Pons (tissue), 1 donor: ENCODE results near the gene SUSD4.
"Not testable (repeated sequence)": the region's sequence is repeated elsewhere in the genome, so short reads cannot be mapped to it uniquely, and the experiment has no call there.

Experiments used
- DNase-seq: peaks from one replicate; pipeline ENCODE4 v3.0.0-alpha.2; 2016; ENCODE audit warnings: low spot score

Gene SUSD4

GRCh38 chr1:223363856-223364684 lies at the start of gene SUSD4:
SUSD4 (minus strand) TSS chr1:223364176; CDS start chr1:223363425, 751 bp downstream.
- peak; percentile 26 for DNase-seq

GRCh38 chr1:223413216-223413615 lies 49.2 kb upstream of the SUSD4 start:
- DNase-seq = no peak

GRCh38 chr1:223411710-223412109 lies 47.7 kb upstream of the SUSD4 start:
- DNase-seq = no peak

GRCh38 chr1:223411309-223411708 lies 47.3 kb upstream of the SUSD4 start:
- no peak for DNase-seq

- DNase-seq = no peak
Observed at GRCh38 chr1:223410036-223410435, 46.1 kb upstream of the SUSD4 start.

GRCh38 chr1:223405507-223405906 lies 41.5 kb upstream of the SUSD4 start:
- DNase-seq = no peak

GRCh38 chr1:223403184-223403815 lies 39.3 kb upstream of the SUSD4 start:
- no peak for DNase-seq

GRCh38 chr1:223402790-223403142 lies 38.8 kb upstream of the SUSD4 start:
- no peak for DNase-seq

- DNase-seq = no peak
Observed at GRCh38 chr1:223401873-223402789, 38.2 kb upstream of the SUSD4 start.

- not testable (repeated sequence) for DNase-seq
Observed at GRCh38 chr1:223399393-223399792, 35.4 kb upstream of the SUSD4 start.

GRCh38 chr1:223394706-223395105 lies 30.7 kb upstream of the SUSD4 start:
- no peak for DNase-seq

- no peak for DNase-seq
Observed at GRCh38 chr1:223394242-223394641, 30.3 kb upstream of the SUSD4 start.

- no peak for DNase-seq
Observed at GRCh38 chr1:223393275-223394214, 29.6 kb upstream of the SUSD4 start, which contains the start of gene CCDC185. CCDC185 (plus strand) TSS chr1:223393415; CDS start chr1:223393476, 61 bp downstream.

GRCh38 chr1:223390618-223391017 lies 26.6 kb upstream of the SUSD4 start:
- no peak for DNase-seq

- no peak for DNase-seq
Observed at GRCh38 chr1:223386013-223386412, 22.0 kb upstream of the SUSD4 start.

GRCh38 chr1:223378754-223379153 lies 14.8 kb upstream of the SUSD4 start:
- DNase-seq = no peak

GRCh38 chr1:223374064-223374610 lies 10.2 kb upstream of the SUSD4 start:
- no peak for DNase-seq

GRCh38 chr1:223364685-223365382 lies 858 bp upstream of the SUSD4 start:
- DNase-seq = no peak

- DNase-seq = peak; percentile 26
Observed at GRCh38 chr1:223363057-223363855, 720 bp downstream of the SUSD4 start.
